HG03354 (cell line): ENCODE data around the gene RHOBTB1.
A peak's percentile ranks its signal among the peaks of the same experiment; 100 is the strongest.

Experiments
- ATAC-seq: cut with Tn5 transposase; IDR thresholded peaks from one replicate; pipeline ENCODE4 v1.9.1; 2021; ENCODE audit warnings: mild to moderate bottlenecking; ENCODE audit not compliant: unreplicated experiment, poor library complexity, severe bottlenecking

Gene RHOBTB1

DNA sequence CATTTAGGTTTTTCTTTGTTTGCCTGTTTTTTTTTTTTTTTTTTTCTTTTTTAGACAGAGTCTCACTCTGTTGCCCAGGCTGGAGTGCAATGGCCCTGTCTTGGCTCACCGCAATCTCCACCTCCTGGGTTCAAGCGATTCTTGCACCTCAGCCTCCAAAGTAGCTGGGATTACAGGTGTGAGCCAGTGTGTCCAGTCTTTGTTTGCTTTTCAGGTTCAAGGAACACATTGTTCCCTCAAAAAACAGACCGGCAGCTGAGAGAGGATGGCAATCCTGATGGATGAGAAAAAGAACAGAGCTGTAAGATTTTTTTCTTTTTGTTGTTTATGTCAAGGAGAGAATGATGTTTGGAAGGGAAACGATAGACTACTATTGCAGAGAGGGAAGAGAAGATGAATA is 23.3 kb upstream of the RHOBTB1 start:
- no peak for ATAC-seq

- no peak for ATAC-seq
These were observed 21.7 kb upstream of the RHOBTB1 start for GRCh38 chr10:60965696-60966095.

DNA sequence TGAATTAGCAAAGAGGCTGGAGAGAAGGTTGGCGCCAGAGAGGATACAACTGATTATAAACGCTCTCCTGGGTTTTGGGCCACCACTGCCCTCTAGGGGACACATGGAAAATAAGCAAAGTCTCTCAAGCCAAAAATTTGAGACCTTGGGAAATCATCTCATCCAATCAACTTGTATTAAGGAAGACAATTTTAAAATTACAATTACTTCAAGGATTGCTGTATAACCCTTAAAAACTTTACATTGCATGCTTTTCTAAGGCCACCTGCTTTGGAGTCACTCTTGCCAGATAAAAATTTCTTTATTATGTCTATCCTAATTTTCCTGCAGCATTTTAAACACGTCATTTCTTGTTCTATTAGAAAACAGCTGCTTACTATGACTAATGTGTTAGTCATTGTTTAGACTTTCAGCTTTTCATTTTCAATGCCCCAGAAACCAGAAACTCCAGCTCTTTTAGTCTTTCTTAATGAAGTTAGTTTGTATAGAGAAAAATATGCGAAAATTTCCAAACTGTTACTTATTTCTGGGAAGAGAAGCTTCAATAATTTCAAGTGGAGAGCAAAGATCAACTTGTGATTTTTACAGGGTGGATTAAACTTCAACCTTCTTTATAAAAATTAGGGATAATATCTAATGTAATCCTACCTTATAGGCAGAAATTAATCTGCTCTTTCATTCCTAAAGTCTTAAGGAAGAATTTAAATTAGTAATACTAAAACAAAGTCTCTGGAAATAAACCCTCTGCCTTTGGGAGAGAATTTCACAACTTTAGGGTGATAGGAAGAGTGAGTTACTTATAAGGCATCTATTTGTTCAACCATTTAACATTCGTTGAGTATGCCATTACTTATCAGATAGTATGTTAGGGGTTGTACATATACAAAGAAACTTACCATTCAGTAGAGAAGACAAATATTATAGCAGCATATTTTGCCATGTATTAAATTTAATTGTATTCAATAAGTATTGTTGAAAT is 20.6 kb upstream of the RHOBTB1 start:
- ATAC-seq, result peak; percentile 79

DNA sequence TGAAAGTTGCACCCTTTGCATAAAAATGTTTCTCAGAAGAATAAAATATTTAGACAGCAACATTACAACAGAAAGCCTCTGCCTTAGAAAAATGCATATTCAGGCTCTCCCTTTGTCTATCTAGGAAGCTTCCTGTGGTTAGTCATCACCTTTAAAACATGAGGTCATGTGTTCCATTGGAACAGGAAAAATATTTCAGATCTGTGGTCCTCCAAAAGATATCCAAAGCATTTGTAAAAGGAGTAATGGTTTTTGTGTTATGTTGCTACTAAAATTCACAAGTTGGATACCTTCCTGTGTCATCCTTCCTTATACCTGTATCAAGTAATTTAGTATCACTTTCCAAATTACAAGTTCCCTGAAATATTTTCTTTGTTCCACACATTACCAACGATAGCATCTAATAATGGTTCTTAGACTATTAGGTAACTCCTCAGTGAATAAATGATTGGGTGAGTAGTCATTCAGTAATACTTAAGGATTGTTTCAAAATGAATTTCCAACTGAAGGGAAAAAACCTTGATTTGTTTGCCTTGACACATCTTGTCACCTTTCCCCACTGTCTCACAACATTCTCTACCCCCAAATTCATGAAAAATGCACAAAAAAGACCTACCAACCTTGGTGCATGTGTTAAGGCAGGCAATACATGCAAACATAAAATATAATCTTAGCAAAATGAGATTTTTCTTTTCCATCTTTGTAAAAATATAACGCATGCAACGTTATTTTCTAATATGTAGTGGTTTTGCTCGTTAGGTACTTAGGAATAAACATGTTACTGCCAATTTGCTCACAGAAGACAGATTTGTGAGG is 19.7 kb upstream of the RHOBTB1 start:
- no peak for ATAC-seq

- ATAC-seq, result no peak
These were observed 19.0 kb upstream of the RHOBTB1 start for GRCh38 chr10:60962946-60963345.

GRCh38 chr10:60960913-60961312 is 16.9 kb upstream of the RHOBTB1 start:
- ATAC-seq, result no peak

DNA sequence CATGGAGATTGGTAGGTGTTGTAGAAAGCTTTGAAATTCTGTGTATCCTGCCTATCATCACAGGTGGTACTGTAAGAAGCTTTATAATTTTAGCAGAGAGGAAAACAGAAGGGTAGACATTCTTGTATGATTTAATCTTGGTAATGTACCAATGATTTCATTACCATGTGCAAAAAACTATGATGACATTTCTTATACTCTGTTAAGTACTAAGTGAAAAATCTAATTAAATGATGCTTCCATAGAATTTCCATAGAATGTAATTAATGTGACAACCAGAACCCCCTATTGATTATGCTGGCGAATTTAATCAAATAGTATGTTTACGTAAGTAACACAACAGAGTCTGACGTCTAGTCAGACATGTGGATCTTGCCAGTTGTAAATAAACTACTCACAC is 16.0 kb upstream of the RHOBTB1 start:
- no peak for ATAC-seq

- ATAC-seq, result no peak
These were observed 15.1 kb upstream of the RHOBTB1 start for GRCh38 chr10:60958892-60959601.

GRCh38 chr10:60957667-60958221 is 13.8 kb upstream of the RHOBTB1 start:
- no peak for ATAC-seq

- ATAC-seq, result no peak
These were observed 12.0 kb upstream of the RHOBTB1 start for GRCh38 chr10:60955957-60956425.

DNA sequence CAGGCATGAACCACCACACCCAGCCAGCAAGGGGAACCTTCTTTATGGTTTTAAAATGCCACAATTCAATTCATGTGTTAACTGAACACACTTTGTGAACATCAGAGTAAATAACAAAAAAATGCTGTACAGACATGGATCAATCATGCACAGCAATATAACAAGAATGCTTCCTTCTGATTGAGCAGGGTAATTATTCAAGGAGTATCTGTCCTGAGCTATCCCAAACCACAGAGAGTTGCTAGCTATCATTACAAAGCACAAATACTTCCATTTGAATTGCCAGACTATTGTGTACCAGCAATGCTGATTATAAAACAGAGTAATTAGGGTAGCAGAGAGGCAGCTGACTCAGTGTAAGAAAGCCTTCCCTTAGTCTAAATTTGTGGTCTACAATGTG is 11.3 kb upstream of the RHOBTB1 start:
- ATAC-seq, result no peak

DNA sequence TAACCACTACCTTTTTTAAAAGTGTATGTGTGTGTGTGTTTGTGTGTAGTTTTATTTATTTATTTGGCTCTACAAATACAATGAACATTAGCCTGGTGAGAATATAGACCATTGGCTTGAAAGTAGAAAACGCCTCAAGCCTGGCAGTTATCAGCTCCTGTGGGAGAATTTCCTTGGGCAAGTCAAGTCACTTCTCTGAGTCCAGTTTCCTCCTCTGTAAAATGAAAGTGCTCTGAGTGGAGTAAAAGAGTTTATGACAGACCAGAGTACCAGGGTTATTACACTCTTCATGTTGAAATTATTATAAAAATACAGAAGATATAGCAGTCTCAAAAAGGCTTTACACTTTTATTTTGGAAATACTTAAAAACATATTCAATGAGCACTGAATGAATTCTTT is 10.1 kb upstream of the RHOBTB1 start:
- no peak for ATAC-seq

DNA sequence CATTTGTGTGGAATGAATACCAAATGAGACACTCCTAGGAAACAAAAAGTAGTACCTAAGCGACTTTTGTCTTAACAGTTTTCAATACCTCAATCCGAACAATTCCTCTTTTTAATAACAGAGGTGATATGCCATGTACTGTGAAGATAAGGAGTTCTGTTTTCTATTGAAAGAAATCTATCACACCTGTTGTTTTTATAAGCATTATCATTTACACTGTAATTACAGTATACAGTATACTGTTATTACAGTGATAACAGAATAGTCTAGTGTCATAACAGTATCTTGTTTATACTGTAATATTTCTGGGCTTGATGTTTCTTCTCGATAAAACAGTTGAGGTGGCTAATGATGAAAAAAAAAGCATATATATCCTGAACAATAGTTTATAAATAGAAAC is 9.4 kb upstream of the RHOBTB1 start:
- no peak for ATAC-seq

- no peak for ATAC-seq
These were observed 8.8 kb upstream of the RHOBTB1 start for GRCh38 chr10:60952846-60953220.

- no peak for ATAC-seq
These were observed 8.3 kb upstream of the RHOBTB1 start for GRCh38 chr10:60952067-60952845.

DNA sequence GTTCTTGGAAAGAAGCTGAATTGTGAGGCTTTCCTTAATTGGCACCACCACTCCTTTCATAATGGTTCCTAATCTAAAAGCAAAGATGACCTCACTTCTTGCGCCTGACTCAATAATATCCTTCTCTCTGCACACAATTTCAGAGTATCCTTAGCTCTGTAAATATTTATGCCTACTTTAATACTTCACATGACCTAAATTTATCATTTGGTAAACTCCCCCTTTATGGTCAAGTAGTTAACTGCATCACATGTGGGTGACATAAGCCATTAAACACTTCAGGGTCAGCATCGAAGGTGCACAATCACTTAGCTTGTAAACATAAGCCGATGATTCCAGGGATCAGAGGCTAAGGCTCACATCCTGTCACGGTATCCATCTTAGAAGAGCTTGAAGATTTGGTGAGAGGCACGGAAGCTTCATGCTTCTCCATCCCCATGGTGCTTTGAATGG is 7.3 kb upstream of the RHOBTB1 start:
- ATAC-seq, result no peak

GRCh38 chr10:60950300-60950699 is 6.3 kb upstream of the RHOBTB1 start:
- peak; percentile 83 for ATAC-seq

- no peak for ATAC-seq
These were observed 4.9 kb upstream of the RHOBTB1 start for GRCh38 chr10:60948851-60949250.

DNA sequence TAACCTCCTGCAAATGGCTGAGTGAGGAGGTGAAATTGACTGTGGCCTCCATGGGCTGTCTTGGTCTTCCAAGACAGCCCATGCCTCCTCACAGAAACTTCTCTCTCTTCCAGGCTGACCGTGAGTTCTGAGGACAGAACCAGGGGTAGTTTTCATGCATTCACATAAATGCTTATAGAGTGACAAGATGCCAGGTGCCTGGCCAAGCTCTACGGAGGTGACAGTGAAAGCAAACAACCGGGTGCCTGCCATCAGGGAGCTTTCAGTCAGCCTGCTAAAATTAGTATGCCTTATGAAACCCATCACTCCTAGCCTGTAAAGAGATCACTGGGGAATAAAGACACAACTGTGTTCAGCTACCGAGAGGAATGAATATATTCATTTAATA is 919 bp upstream of the RHOBTB1 start:
- no peak for ATAC-seq
